RPMI7951 (cell line): ENCODE results near the gene MARCHF9. TPM values are rescaled to one million over a fixed set of nuclear protein-coding genes. Genes with fewer than 3 reads are reported as not detected.

Source experiments
- DNase-seq: peaks from one replicate; pipeline ENCODE4 v3.0.0-alpha.2; 2012; ENCODE audit warnings: low read depth
- total RNA-seq: library from RNA; depleted of rRNA; stranded (reverse); fragments of >200 nt; shearing (Covaris generic); gene quantifications from 2 replicates; pipeline ENCODE4 v1.2.3, GENCODE V29; 2014

Gene MARCHF9
- total RNA-seq, 1 experiment from 2014 or later, result 4.2 TPM

- DNase-seq, result no peak
Observed at GRCh38 chr12:57753756-57754337, 1.1 kb upstream of the MARCHF9 start.

GRCh38 chr12:57755194-57755453, 221 bp downstream of the MARCHF9 start:
- DNase-seq, result no peak

GRCh38 chr12:57755454-57756372, 810 bp downstream of the MARCHF9 start:
- DNase-seq, result no peak

- peak; percentile 36 for DNase-seq
Observed at GRCh38 chr12:57756406-57757341, 1.8 kb downstream of the MARCHF9 start.

- no peak for DNase-seq
Observed at GRCh38 chr12:57757771-57758170, 2.9 kb downstream of the MARCHF9 start.

- DNase-seq, result no peak
Observed at GRCh38 chr12:57758552-57759359, 3.9 kb downstream of the MARCHF9 start.

- no peak for DNase-seq
Observed at GRCh38 chr12:57759360-57759980, 4.6 kb downstream of the MARCHF9 start.

- no peak for DNase-seq
Observed at GRCh38 chr12:57760347-57760982, 5.6 kb downstream of the MARCHF9 start.

- no peak for DNase-seq
Observed at GRCh38 chr12:57761391-57761998, 6.6 kb downstream of the MARCHF9 start.

GRCh38 chr12:57762463-57762862, 7.6 kb downstream of the MARCHF9 start:
- DNase-seq, result no peak

GRCh38 chr12:57763881-57764661, 9.2 kb downstream of the MARCHF9 start:
- DNase-seq, result no peak

- no peak for DNase-seq
Observed at GRCh38 chr12:57764662-57765002, 9.7 kb downstream of the MARCHF9 start.

- peak; percentile 51 for DNase-seq
Observed at GRCh38 chr12:57765003-57765697, 10.2 kb downstream of the MARCHF9 start.

GRCh38 chr12:57765698-57766463, 11.0 kb downstream of the MARCHF9 start:
- no peak for DNase-seq

GRCh38 chr12:57766464-57767304, 11.8 kb downstream of the MARCHF9 start, which contains the start of gene CYP27B1:
Gene CYP27B1 (minus strand): TSS chr12:57767078. CDS start chr12:57767041, 37 bp downstream.
- peak; percentile 32 for DNase-seq

GRCh38 chr12:57767305-57767698, 12.4 kb downstream of the MARCHF9 start:
- DNase-seq, result no peak

GRCh38 chr12:57767876-57768275, 13.0 kb downstream of the MARCHF9 start:
- DNase-seq, result no peak
